Stimulated activated naive CD8-positive, alpha-beta T cell treated with anti-CD3 and anti-CD28 coated beads, Interleukin-15, Interleukin-2, amounts not matched to agents 100 ng/mL and 50 ng/mL, for 24 hours (primary cell): ENCODE measurements around the gene TRAF6.

ENCODE experiments used
- H3K27ac Mint-ChIP-seq: one replicate; pipeline ENCODE4 v1.8.0; 2021; ENCODE audit warnings: mild to moderate bottlenecking, mixed read lengths
- H3K27me3 Mint-ChIP-seq: one replicate; pipeline ENCODE4 v1.8.0; 2021; ENCODE audit warnings: mixed read lengths
- H3K36me3 Mint-ChIP-seq: one replicate; pipeline ENCODE4 v1.8.0; 2021; ENCODE audit warnings: low read depth, mixed read lengths
- H3K4me1 Mint-ChIP-seq: one replicate; pipeline ENCODE4 v1.8.0; 2021; ENCODE audit warnings: low read depth, mixed read lengths
- H3K4me3 Mint-ChIP-seq: one replicate; pipeline ENCODE4 v1.8.0; 2021; ENCODE audit warnings: mild to moderate bottlenecking, mixed read lengths
- H3K9me3 Mint-ChIP-seq: one replicate; pipeline ENCODE4 v1.8.0; 2021; ENCODE audit warnings: mixed read lengths

The TRAF6 gene

DNA sequence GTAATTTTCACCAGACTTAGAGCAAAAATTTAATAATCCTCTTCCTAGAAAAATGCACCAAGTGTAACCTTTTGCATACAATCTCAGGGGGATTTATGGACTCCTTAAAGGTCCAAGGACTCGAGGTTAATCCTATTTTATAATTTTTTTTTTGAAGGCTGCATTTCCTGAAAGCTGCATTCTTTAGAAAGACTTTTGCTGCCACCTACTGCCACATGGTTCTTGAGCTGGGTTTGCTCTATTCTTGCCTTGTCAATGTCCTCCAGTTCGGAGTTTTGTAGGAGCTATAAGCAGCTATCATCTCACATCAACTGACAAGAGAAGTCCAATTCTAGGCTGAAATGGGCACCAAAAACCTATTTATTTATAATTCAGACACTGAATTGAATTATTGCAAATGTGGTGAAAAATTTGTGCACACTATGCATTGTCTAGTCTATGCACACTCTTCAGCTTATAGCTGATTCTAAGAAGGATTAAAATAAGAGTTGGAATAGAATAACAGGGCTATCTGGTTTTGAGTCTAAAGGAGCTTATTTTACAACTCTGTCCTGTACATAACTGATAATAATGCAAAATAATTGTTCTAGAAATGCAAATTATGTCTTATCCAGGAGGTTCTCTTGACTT lies 31.3 kb downstream of the TRAF6 start:
- no peak overlapping the region for H3K4me3 Mint-ChIP-seq
- H3K27ac Mint-ChIP-seq = no peak overlapping the region
- peaks cover 4% of the 10 kb centered on the region for H3K4me1 Mint-ChIP-seq
- H3K9me3 Mint-ChIP-seq = no peaks in the 10 kb centered on the region
- H3K36me3 Mint-ChIP-seq = peaks cover 7% of the 10 kb centered on the region
- no peaks in the 10 kb centered on the region for H3K27me3 Mint-ChIP-seq

DNA sequence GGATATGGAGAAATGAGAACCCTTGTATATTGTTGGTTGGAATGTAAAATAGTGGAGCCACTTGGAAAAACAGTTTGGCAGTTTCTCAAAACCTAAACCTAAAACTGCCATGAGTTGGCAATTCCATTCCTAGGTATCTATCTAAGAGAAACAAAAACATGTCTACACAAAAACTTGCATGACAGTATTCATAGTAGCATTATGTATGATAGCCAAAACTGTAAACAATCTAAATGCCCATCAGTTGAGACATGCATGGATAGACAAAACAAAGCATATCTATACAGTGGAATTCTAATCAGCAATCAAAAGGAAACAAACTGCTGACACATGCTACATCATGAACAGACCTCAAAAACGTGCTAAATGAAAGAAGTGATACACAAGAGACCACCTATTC lies 34.9 kb downstream of the TRAF6 start:
- Mint-ChIP-seq H3K27ac (no peak overlapping the region), H3K27me3 (no peaks in the 10 kb centered on the region), H3K4me3 (no peak overlapping the region), H3K4me1 (no peaks in the 10 kb centered on the region), H3K9me3 (no peaks in the 10 kb centered on the region), H3K36me3 (peaks cover 5% of the 10 kb centered on the region)

DNA sequence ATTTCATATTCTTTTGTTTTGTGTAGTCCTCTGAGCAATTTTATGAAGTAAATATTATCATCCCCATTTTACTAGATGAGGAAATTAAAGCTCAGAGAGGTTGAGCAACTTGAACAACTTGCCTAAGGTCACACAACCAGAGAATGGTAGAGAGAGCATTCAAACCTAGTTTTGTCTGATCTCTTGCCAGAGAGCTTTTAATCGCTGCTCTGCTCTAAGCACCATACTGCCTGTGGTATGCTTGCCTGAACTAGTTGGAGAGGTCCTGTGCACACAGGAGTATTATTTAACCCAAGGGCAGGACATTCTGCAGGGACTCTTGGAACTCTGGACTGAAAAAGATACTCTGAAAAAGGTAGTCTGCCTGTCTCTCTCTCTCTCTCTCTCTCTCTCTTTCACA lies 38.5 kb downstream of the TRAF6 start:
- Mint-ChIP-seq H3K27ac (no peak overlapping the region), H3K36me3 (peaks cover 5% of the 10 kb centered on the region), H3K4me3 (no peak overlapping the region)

DNA sequence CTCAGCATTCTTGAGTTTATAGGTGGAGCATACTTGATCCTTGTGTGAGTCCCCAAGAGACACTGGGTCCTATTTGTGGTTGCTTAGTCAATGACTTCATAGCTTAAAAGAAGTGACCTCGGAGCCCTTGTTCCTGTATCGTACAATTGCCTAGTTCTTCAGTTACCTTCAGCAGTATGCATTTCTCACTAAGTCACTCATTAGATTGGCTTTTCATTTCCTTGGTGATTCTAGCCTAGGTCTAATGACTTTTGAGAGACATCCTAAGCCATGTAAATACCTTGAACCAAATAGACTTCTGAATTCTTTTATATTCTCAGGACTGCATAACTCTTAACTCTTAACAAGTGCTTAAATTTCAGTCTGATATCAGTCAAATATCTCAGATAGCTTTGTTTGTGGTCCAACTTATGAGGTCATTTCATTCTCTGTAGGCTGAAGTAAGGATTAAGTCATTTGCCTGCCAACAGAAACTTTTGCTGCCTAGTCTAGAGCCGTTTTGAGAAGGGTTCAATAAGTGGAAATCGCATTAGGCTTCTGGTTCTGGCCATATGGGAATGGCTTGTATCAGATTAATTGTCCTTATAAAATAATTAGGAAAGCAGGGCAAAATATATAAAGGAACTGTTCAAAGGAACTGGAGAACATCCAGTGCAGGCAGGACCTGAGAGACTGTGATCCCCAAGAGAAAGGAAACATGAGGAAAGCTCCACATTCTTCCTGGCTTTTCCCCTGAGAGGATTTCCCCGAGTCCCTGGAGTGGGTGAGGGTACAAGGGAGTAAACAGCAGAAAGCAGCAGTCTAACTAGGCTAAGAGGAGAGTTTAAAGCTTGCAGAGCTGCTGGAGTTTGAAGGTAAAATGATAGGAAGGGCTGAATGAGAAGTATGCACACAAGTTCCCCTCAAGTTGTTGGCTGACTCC lies 39.9 kb downstream of the TRAF6 start:
- Mint-ChIP-seq H3K27me3 (no peaks in the 10 kb centered on the region), H3K9me3 (no peaks in the 10 kb centered on the region), H3K36me3 (peaks cover 5% of the 10 kb centered on the region), H3K27ac (no peak overlapping the region), H3K4me3 (no peak overlapping the region), H3K4me1 (no peaks in the 10 kb centered on the region)

More for the DNA sequence above, 38.5 kb downstream of the TRAF6 start:
- Mint-ChIP-seq H3K27me3 (no peaks in the 10 kb centered on the region), H3K9me3 (no peaks in the 10 kb centered on the region), H3K4me1 (no peaks in the 10 kb centered on the region)

DNA sequence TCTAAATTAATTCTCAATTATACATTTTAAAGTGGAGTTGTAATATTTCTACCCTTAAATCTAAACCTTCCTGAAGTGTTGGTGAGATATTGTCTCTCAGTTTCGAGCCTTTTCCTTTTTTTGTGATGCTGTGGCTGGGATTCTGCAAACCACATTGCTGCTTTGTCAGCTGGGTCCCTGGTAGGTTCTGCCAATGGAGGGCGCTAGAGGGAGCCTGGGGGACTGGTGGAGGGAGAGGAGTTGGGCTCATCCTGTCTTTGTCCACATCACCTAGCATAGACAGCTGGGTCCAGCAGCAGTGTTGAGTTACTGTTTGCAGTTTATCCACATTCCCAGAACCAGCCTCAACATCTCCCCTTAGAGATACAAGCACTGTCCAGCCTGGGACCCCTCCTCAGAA lies 41.0 kb downstream of the TRAF6 start:
- H3K36me3 Mint-ChIP-seq = peaks cover 5% of the 10 kb centered on the region
- no peaks in the 10 kb centered on the region for H3K4me1 Mint-ChIP-seq
- no peaks in the 10 kb centered on the region for H3K9me3 Mint-ChIP-seq
- H3K27ac Mint-ChIP-seq = no peak overlapping the region
- no peak overlapping the region for H3K4me3 Mint-ChIP-seq
- H3K27me3 Mint-ChIP-seq = no peaks in the 10 kb centered on the region

DNA sequence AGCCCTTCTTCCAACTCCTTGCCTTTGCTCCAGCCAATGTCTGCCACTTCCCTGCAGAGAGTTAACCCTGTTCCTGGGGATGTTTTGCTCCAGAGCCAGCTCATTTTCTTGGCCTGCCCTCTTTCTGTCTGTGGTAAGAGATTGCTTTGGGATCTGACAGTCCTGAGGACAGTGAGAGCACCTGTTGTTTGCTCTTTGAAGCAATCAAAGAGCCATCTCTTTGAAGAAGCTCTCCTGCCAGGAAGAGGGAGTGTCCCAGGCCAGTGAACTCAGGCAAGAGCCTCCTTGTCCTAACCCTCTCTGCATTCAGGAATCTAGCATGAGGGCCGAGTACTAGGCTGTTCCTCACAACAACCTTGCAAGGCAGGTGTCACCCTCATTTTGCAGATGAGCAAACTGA lies 42.2 kb downstream of the TRAF6 start:
- Mint-ChIP-seq H3K9me3 (no peaks in the 10 kb centered on the region), H3K36me3 (peaks cover under 1% of the 10 kb centered on the region), H3K4me3 (no peak overlapping the region), H3K27ac (no peak overlapping the region), H3K4me1 (no peaks in the 10 kb centered on the region), H3K27me3 (no peaks in the 10 kb centered on the region)

DNA sequence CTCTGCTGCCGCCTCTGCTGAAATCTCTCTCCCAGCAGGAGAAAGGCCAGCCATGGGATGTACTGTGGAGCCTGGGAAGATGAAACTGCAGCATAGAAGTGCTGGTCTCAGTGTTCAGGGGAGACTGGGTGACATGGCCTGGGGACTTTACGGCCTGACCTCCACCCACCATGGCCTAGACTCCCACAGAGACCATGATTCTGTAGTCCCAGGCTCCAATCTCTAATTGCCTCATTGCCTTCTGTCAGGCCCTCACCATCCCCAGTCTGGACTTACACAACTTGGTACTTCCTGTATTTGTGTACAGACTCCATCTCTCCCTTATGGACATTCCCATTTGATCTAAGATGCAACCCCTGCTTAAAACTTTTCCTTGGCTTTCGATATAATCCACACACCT lies 43.1 kb downstream of the TRAF6 start:
- no peaks in the 10 kb centered on the region for H3K27me3 Mint-ChIP-seq
- no peak overlapping the region for H3K4me3 Mint-ChIP-seq
- no peak overlapping the region for H3K27ac Mint-ChIP-seq
- no peaks in the 10 kb centered on the region for H3K9me3 Mint-ChIP-seq
- H3K4me1 Mint-ChIP-seq = no peaks in the 10 kb centered on the region
- H3K36me3 Mint-ChIP-seq = peaks cover 3% of the 10 kb centered on the region

DNA sequence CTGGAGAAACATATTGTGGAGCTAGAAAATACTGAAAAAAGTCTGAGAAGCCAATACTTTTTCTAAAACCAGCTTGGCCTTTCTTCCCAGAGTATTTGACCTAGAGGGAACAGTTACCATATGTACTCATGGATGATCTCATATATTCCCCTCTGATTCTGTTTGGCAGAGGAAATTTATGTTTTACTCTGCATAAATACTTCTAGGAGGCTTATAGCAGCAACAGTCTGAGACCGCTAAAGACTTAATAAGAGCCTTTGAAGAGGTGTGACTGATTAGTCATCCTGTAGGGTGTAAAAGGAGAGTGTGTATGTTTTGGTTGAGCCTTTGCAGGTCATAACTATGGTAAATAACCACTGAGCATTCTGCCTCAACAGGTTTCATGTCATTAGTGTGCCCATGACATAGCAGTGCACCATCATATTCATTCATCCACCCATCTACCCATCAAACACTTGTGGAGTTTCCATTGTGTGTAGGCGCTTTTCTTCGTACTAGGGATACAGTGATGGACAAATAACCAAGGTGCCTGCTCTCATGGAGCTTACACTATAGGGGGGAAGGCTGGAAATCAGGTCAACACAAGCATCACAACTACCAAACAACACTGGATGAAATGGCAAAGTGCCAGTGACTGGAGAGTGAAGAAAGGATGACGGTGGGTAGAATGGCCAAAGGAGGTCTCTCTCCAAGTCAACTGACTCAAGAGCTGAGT lies 44.5 kb downstream of the TRAF6 start:
- no peaks in the 10 kb centered on the region for H3K27me3 Mint-ChIP-seq
- no peak overlapping the region for H3K4me3 Mint-ChIP-seq
- H3K36me3 Mint-ChIP-seq = peaks cover 3% of the 10 kb centered on the region
- peaks cover under 1% of the 10 kb centered on the region for H3K4me1 Mint-ChIP-seq
- no peak overlapping the region for H3K27ac Mint-ChIP-seq
- H3K9me3 Mint-ChIP-seq = no peaks in the 10 kb centered on the region

DNA sequence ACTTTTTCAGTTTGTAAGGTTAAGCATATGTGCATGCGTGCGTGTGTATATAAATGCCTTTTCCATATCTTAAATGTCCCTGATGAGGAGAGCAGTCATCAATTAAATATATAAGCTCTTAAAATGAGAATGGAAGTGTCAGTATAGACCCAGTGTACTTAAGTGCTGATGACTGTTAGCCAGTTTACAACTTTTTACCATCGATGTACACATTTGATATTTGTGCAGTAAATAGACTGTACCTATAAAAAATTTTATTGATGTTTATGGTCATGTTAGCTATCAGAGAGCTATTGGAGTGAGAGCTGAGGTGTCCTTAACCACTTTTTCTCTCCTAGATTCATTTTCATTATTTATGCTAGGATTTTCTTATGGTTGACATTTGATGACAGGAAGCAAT lies 45.4 kb downstream of the TRAF6 start:
- H3K27me3 Mint-ChIP-seq = no peaks in the 10 kb centered on the region

DNA sequence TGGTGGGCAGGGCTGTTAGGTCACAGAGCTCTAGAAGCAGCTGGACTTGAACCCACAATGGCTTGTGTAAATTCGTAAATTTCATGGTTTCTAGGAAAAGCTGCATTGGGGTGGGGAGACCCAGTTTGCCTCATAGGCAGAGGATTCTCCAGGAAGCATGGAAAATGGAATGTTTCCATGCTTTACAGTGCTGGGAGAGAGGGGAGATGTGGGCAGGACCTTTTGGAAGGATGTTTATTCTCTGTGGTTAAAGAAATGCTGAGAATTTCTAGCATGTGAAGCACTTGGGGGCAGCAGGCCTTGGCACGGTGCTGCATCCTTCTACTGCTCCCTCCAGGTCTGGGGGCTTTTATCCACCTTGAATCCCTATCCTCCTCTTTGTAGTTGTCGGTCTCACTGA lies 46.3 kb downstream of the TRAF6 start:
- H3K9me3 Mint-ChIP-seq = no peaks in the 10 kb centered on the region
- H3K4me3 Mint-ChIP-seq = no peak overlapping the region
- H3K4me1 Mint-ChIP-seq = peaks cover 7% of the 10 kb centered on the region
- H3K36me3 Mint-ChIP-seq = peaks cover 3% of the 10 kb centered on the region
- no peaks in the 10 kb centered on the region for H3K27me3 Mint-ChIP-seq
- no peak overlapping the region for H3K27ac Mint-ChIP-seq

More for the DNA sequence above, 45.4 kb downstream of the TRAF6 start:
- peaks cover 3% of the 10 kb centered on the region for H3K36me3 Mint-ChIP-seq
- H3K4me3 Mint-ChIP-seq = no peak overlapping the region
- no peaks in the 10 kb centered on the region for H3K9me3 Mint-ChIP-seq
- H3K4me1 Mint-ChIP-seq = peaks cover 7% of the 10 kb centered on the region
- H3K27ac Mint-ChIP-seq = no peak overlapping the region

DNA sequence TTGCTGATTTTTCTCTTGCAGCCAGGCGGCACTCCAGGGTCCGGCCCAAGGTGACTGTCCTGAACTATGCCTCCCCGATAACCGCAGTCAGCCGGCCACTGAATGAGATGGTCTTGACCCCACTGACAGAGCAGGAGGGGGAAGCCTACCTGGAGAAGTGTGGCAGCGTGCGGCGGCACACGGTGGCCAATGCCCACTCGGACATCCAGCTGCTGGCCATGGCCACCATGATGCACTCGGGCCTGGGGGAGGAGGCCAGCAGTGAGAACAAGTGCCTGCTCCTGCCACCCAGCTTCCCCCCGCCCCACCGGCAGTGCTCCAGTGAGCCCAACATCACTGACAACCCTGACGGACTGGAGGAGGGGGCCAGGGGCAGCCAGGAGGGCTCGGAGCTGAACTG lies 47.8 kb downstream of the TRAF6 start:
- Mint-ChIP-seq H3K4me3 (no peak overlapping the region), H3K36me3 (peaks cover 3% of the 10 kb centered on the region), H3K9me3 (no peaks in the 10 kb centered on the region)

DNA sequence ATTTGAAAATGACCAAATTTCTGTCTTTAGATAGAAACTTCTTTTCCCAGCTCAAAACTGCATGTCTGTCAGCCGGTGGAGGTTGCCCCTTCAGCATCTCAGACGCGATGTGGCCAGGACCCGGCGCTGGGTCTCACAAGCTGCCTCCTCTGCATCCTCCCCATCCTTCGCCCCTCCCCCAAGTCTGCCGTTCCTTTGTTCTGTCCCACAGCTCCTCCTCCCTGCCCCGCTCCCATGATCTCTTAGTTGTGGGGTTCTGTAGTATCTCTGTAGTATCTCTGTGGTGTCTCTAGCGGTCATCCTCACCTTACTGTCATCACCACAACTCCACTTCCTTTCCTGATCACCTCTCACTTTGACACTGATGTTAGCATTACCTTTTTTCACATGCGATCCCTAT lies 49.9 kb downstream of the TRAF6 start:
- no peak overlapping the region for H3K4me3 Mint-ChIP-seq
- H3K9me3 Mint-ChIP-seq = no peaks in the 10 kb centered on the region
- peaks cover 7% of the 10 kb centered on the region for H3K36me3 Mint-ChIP-seq
- H3K27me3 Mint-ChIP-seq = no peaks in the 10 kb centered on the region
- H3K27ac Mint-ChIP-seq = no peak overlapping the region
- peaks cover 7% of the 10 kb centered on the region for H3K4me1 Mint-ChIP-seq

More for the DNA sequence above, 47.8 kb downstream of the TRAF6 start:
- Mint-ChIP-seq H3K27me3 (no peaks in the 10 kb centered on the region), H3K27ac (no peak overlapping the region), H3K4me1 (peaks cover 7% of the 10 kb centered on the region)

DNA sequence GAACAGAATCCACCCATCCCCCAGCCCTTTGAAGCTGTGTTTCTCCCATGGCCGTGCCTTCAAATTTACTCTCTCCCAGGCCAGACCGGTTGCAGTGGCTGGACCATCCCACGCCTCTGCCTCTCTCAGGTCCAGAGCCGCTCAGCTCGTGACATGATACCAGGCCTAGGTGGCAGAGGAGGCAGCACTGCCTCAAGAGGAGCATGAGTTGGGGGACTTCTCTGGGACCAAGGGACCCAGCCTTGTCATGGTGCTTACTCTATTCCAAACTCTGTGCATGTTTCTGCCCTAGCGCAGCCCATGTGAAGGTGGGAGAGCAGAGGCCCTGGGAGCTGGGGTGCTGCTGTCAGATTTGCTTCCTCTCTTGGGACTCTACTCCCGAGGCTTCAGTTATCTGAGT lies 51.0 kb downstream of the TRAF6 start:
- peaks cover 7% of the 10 kb centered on the region for H3K36me3 Mint-ChIP-seq
- H3K9me3 Mint-ChIP-seq = no peaks in the 10 kb centered on the region
- no peak overlapping the region for H3K27ac Mint-ChIP-seq
- H3K4me1 Mint-ChIP-seq = peaks cover 7% of the 10 kb centered on the region
- H3K4me3 Mint-ChIP-seq = no peak overlapping the region
- H3K27me3 Mint-ChIP-seq = no peaks in the 10 kb centered on the region

DNA sequence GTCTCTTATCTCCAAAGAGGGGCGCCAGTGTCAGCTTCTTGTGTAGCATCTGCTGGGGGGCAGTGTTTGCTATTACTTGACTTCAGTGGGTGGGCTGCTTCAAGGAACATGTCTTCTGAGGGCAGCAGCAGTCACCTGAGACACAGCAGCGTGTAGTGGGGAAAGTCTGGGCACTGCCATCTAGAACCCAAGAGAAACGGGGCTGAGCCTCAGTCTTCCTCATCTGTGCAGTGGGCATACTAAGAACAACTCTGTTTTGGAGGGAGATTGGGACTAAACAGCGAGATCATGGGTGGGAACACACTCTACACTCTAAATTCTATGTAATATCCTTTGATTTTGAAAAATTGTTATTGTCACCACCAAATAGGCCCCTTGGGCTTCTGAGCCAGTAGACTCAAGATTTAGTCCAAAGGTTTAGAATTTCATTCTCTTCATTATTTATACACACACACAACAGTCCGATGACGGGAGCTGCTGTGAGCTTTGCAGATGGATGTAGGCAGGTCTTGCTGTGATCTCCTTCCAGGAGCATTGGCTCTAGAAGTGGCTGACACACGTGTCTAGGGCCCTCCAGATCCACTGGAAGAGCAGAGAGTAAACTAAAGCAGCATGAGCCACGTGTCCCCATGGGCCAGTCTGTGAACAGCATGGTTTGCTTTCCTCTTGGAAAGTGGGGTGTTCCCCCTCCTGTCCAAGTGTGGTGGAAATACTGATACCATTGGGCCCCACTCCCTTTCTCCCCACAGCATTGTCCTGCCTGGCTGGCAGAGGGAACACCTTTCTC lies 51.8 kb downstream of the TRAF6 start:
- no peaks in the 10 kb centered on the region for H3K9me3 Mint-ChIP-seq
- peaks cover 14% of the 10 kb centered on the region for H3K4me1 Mint-ChIP-seq
- peaks cover 7% of the 10 kb centered on the region for H3K36me3 Mint-ChIP-seq
- no peaks in the 10 kb centered on the region for H3K27me3 Mint-ChIP-seq
- H3K4me3 Mint-ChIP-seq = no peak overlapping the region
- H3K27ac Mint-ChIP-seq = no peak overlapping the region
